ENCODE measurements around the gene LRRC17.

- no peak for TF ChIP-seq TRIM28 (IDR thresholded peaks at IDR 0.05; ENCODE audit: borderline replicate concordance, low read length)
- no peak for TF ChIP-seq ZNF133 (tag by site-specific recombination; IDR thresholded peaks at IDR 0.05)
- TF ChIP-seq, protein P1, sequence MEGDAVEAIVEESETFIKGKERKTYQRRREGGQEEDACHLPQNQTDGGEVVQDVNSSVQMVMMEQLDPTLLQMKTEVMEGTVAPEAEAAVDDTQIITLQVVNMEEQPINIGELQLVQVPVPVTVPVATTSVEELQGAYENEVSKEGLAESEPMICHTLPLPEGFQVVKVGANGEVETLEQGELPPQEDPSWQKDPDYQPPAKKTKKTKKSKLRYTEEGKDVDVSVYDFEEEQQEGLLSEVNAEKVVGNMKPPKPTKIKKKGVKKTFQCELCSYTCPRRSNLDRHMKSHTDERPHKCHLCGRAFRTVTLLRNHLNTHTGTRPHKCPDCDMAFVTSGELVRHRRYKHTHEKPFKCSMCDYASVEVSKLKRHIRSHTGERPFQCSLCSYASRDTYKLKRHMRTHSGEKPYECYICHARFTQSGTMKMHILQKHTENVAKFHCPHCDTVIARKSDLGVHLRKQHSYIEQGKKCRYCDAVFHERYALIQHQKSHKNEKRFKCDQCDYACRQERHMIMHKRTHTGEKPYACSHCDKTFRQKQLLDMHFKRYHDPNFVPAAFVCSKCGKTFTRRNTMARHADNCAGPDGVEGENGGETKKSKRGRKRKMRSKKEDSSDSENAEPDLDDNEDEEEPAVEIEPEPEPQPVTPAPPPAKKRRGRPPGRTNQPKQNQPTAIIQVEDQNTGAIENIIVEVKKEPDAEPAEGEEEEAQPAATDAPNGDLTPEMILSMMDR (tag by site-specific recombination; IDR thresholded peaks at IDR 0.05), result no peak
- no peak for TF ChIP-seq ZSCAN5A (tag by site-specific recombination; IDR thresholded peaks at IDR 0.05)
- no peak for TF ChIP-seq GLI4 (tag by site-specific recombination; IDR thresholded peaks at IDR 0.05)
- no peak for TF ChIP-seq ZXDB (tag by site-specific recombination; IDR thresholded peaks at IDR 0.05)
- no peak for TF ChIP-seq ZNF175 (tag by site-specific recombination; IDR thresholded peaks at IDR 0.05)
- TF ChIP-seq ZNF138 (tag by site-specific recombination; IDR thresholded peaks at IDR 0.05; ENCODE audit: borderline replicate concordance), result no peak
- no peak for TF ChIP-seq HOXA7 (CRISPR knock-in tag; IDR thresholded peaks at IDR 0.05; ENCODE audit: borderline replicate concordance)
- TF ChIP-seq REPIN1 (tag by site-specific recombination; IDR thresholded peaks at IDR 0.05; ENCODE audit: low read depth), result no peak
- no peak for TF ChIP-seq ZNF561 (tag by site-specific recombination; IDR thresholded peaks at IDR 0.05; ENCODE audit: borderline replicate concordance)
- no peak for TF ChIP-seq ZEB2 (tag by site-specific recombination; IDR thresholded peaks at IDR 0.05)
These were observed 60.4 kb downstream of the LRRC17 start for GRCh38 chr7:102973096-102973802.

Data from HEK293 (cell line).